Midbrain (tissue), 1 donor: ENCODE data around the gene EPHA5.

ENCODE experiments used
- DNase-seq: peaks from one replicate; lab custom pipeline; 2025; lab: John Stamatoyannopoulos, UW

Gene EPHA5

GRCh38 chr4:65670331-65671031 lies at the start of gene EPHA5:
Gene EPHA5, minus strand, starts transcription at chr4:65670489. Its CDS starts 747 bp downstream, at chr4:65669742.
- peak; percentile 52 for DNase-seq

DNA sequence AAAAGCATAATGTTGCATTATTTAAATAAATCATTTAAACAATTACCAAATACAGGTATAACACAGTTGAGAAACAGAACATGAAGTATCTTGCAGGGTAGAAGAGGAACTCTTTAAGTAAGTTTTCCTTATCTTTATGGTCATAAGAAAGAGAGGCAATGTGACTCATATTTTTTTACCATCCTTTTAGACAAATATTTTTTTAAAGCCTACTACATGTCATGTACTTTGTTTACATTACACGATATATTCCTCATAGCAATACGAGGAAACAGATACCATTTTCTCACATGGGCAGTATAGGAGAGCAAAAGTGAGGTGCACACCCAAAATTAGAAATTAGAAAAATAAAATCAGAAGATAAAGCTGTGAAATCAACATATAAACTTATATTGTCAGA lies 49.3 kb upstream of the EPHA5 start:
- DNase-seq, result no peak

DNA sequence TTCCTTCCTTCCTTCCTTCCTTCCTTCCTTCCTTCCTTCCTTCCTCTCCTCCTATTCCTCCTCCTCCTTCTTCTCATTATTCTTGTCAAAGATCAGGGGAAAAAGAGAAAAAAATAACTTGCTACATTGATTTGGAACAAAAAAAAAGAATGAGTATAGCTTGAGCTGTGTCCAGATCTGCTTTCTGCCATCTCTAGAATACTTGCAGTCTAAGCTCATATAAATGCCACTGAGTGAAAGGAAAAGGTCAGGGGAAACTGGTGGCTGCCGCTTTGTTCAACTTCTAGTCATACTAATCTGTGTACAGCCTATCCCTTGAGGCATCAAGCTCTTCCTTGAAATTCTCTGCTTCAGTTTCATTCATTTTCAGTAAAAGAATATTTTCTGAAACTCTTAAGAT lies 28.3 kb upstream of the EPHA5 start:
- no peak for DNase-seq

- no peak for DNase-seq
Measured at GRCh38 chr4:65696436-65696835, 26.1 kb upstream of the EPHA5 start.

DNA sequence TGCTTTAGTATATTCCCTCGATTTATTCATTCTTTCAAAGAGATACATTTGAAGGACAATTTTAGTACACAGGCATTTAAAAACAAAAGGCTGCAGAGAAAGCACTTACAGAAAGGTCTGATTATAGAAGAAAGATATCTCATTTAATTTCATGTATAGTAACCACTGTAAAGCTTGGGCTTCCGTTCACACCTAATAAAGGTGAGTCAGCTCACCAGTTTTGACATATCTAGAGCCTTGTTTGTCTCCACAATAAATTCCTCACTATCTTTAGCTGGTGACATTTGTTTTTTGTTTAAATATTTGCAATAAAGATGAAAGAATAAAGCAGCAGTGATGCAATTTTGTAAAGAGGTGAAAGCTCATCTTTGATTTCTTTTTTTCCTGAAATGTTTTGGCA lies 1.1 kb upstream of the EPHA5 start:
- no peak for DNase-seq

DNA sequence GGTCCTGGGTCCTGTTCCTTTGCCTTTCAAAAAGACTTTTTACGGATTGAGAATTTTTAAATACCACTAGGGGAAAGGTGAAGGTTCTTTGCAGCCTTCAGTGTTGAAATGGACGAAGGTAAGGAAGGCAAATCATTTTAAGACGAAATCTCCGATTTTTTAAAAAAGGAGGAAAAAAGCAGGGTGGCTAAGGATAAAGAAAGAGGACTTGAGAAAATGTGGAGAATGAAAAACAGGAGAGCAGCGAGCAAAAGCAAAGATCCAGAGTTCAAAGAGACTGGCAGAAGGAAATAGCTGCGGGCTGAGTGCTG lies 314 bp downstream of the EPHA5 start:
- no peak for DNase-seq

GRCh38 chr4:65669111-65670019 lies 924 bp downstream of the EPHA5 start:
- DNase-seq, result no peak

DNA sequence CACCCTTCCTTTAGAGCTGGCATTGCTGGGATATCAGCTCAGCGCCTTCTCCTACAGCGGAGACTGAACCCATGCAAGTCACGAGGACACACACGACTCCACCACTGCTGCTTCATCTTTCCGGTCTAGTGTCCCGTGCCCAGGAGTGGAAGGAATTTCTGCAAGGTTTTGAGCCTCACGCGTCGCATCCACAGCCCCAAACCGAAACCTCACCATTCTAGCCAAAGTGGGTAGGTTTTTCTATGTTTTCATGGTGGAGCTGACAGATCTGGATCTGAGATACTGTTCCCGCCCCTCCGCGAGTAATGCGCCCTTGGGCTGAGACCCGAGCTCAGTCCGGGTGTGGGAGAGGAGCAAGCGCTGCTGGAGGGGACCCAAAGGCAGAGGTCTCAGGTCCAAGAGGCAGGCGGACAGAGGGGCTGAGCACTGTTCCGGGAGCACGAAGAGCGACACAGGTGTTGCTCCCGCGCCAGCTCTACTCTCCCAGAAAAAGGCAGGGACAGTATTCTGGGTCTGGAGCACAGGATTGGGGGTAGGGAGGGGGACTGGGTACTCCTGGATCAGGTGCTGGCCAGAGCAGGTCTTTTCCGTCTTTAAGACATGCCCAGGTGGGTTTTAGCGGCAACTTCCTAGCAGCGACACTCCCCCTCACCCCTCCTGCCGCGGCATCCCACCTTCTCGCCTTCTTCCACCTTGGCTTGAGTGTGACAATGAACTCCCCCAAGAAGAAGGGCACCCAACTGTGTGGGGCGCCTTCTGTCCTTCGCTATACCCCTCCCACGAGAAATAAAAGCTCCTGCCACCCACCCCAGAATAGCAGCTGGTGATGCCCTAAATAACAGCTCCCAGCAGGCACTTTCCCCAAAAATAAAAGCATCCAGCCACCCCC lies 1.8 kb downstream of the EPHA5 start:
- DNase-seq, result peak; percentile 18

- no peak for DNase-seq
Measured at GRCh38 chr4:65667506-65668041, 2.7 kb downstream of the EPHA5 start.

DNA sequence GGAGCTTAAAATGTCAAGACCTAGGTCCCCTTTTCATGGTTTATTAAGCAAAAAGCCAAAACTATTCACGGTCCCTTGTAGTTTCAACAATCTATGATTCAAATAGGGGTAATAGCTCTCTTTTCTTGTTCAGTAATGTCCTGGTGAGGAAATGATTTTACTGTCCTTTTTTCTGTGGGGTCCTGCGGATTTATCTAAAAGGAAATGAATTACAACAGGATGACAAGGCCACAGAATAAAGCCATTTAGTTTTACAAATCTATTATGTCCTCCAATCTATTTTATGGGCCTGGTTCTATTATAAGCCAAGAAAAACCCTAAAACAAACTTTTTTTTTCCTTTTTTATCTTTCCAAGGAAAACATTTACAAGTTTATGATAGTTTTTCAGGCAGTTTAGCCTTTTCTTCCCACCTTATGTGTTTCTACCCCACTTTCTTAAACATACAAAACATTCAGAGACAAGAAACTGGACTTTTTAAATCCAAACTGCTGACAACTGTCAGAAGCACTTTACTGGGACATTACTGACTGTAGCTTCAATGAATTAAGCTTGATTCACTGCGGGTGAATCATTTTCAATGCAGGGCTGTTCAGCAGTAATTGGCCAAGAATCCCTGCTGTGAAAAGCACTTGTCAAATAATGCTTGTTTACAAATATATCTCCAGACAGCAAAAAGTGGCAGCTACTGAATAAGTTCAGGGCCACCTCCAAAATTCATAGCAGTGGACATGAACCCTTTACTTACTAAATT lies 4.3 kb downstream of the EPHA5 start:
- no peak for DNase-seq

DNA sequence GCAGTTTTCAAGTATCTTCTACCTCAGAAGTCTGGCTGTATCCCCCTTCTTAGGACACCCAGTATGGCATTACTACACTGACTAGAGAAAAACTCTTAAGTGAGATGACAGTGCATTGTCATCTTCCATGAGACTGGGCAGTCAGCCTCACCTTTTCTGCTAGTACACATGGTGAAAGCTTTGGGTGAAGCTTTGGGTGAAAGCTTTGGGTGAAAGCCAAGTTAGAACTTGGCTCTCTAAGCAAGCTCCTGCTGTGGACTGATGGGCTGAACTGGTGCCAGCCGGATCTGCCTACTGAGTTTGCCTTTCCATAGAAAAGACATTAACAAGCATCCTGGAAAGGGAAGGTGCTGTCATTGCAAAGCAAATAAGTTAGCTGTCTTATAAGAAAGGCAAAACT lies 8.8 kb downstream of the EPHA5 start:
- no peak for DNase-seq

GRCh38 chr4:65658117-65658516 lies 12.2 kb downstream of the EPHA5 start:
- DNase-seq, result no peak

DNA sequence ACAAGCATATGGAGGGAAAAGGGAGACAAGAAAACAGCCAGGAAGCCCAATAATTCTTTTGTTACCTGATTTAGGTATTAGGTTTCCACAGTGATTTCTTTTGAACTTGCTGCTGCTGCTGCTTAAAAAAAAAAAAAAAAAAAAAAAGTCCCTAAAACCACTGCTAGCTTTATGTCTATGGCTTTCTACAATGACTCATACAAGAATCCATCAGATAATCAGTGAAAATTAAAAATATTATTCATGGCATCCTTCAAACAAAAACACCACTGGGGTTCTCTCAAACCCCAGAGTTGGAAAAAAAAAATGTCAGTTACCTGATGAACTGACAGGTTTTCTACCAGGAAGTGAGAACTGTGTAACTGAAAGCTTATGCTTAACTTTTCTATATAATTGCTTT lies 14.3 kb downstream of the EPHA5 start:
- no peak for DNase-seq

- no peak for DNase-seq
Measured at GRCh38 chr4:65654976-65655375, 15.3 kb downstream of the EPHA5 start.

DNA sequence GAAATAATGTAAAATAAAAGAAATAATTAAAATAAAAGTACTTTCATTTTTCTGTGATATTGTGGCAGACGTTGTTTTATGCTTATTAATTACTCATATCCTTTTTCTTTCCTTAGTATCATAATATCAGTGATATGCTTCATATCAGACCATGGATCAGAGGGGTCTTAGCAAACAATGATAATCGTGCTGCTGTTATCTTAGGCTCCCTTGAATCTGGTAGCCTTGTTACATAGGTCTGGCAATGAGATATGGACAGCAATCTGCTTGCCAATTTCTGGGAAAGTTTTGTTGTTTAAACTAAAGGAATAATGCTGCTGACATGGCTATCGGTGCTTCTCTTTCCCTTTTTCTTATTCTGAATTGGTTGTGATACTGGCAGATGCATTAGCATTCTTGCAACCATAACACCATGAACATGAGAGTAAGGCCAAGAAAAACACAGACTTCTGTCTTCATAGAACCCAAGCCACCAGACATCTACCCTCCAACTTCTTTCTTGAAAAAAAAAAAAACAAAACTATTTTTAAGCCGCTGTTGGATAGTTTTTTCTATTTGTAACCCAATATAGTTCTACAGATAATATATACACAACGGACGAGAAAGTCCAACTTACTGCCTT lies 16.4 kb downstream of the EPHA5 start:
- DNase-seq, result no peak

GRCh38 chr4:65651751-65652150 lies 18.5 kb downstream of the EPHA5 start:
- no peak for DNase-seq

DNA sequence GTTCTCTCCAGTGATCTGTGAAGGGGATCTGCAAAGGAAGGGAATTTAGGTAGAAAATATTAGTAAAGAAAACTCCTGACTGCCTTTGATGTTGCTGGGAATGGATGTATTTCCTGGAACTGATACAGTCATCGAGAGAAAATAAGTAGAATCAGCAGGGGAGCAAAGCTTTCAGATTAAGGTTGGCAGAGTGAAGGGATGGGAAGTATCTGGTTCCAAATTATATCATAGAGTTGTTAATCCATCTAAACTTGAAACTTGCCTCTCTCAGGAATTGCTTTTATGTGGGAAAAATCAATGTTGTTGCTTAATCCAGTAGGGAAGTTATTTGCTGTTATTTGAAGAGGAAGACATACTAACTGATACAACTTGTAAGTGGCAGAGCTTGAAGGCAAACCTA lies 19.3 kb downstream of the EPHA5 start:
- DNase-seq, result no peak

- no peak for DNase-seq
Measured at GRCh38 chr4:65646136-65646535, 24.2 kb downstream of the EPHA5 start.

- no peak for DNase-seq
Measured at GRCh38 chr4:65645185-65645584, 25.1 kb downstream of the EPHA5 start.

DNA sequence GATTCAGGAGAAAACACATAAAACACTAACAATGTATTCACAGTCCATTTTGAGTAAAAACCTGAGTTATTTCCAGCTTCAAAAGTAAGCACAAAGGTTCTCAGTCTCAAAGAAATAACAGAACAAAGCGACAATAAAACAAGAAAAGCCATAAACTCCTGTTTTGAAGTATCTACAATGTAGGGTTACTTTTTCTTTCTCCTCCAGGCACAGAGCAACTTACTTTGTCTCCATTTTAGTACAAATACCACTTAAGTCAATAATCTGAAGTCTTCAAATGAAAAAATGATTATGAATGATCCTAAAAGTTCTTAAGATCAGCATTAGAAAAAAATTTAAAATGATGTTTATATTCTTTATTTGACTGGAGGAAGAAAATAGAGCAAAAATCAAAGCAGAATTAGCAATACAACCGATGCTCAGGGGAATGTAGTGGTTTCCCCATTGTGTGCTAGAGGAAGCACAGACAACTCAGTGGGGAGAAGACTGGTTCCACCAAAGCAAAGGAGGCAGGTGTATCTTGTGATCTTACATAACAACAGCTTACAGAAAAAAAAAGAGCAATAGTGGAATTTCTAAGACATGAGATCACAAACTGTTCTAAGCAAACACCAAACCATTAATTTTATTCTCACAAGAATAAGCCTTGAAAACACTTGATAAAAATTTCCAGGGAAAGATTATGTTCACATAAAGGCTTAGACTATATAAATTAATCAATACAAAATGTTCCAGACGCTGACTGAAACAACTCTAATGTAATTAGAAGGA lies 35.1 kb downstream of the EPHA5 start:
- no peak for DNase-seq
